GDM1 (cell line): Measurements from ENCODE around the gene CD207.
"Not testable (repeated sequence)": the region's sequence is repeated elsewhere in the genome, so short reads cannot be mapped to it uniquely, and the experiment has no call there.

ENCODE experiments used
- DNase-seq: peaks from one replicate; lab custom pipeline; 2025; lab: John Stamatoyannopoulos, UW

Gene CD207

DNA sequence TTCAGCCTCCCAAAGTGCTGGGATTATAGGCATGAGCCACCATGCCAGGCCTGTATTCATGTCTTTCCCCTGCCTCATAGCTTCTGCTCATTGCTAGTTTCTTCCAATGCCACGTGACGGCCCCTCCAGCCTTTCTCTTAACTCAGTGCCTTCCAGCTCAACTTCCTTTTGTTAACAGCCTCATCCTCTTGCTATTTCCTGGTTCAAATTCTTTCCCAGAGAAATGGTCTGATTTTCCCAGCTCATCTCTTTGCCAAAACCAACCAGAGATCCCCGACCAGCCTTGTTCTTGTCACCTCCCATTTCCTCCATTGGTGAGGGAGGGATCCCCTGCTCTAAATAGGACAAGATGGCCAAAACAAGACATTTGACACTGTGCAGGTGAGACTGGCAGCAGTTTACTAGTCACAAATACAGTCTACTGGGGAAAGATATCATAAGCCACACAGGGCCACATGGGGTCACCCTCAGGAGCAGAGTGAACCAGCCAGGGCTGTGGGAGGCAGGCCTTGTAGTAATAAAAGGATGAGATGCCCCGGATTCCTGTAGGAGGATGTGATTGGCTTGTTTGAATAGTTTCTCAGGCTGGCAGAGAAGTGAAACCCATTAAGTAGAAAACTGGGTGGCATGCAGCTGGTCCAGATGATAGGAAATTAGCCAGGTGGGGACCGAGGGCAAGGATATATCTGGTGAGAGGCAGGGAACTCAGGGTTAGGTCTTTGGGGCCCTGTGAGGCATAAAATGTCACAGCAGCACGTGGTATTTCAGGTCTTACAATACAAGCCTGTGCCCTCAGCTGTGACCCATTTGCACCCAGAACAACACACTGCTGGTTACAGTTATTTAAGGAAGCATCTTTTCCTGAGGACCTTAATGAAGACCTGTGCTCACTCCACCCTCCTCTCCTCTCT is 6.4 kb downstream of the CD207 start:
- DNase-seq, result no peak

DNA sequence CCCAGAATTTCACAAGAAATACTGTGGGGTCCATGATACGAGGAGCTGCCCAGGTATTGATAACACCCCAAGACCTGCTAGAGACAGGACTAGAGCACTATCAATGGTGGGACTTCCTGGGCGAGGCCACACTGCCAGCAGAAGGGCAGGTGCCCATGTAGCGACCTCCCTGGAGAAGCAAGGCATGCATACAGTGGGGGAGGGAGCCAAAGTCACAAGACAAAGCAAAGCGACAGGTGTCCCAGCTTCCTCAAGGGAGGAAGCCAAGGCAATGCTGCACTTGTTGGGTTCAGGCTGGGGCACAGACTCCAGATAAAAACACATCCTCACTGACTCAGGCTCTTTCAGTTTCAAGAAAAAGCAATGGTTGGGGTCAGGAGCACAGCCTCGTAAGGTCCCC is 7.5 kb downstream of the CD207 start:
- DNase-seq, result no peak

DNA sequence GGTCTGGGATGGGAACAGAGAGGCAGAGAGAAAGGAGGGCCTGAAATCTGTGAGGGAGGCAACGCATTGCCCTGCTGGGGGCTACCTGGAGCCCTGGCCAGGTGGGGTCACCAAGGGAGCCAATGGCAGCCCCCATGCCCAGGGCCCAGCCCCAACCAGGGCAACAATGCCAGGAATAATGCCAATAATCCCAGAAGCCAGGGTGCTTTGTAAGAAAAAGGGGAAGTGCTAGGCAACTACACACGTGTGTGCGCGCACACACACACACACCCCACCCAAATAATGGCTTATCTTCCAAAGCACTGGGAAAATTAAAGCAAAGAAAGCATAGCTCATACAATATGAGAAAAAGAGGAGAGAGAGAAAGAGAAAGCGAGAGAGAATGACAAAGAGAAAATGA is 8.2 kb downstream of the CD207 start:
- no peak for DNase-seq

DNA sequence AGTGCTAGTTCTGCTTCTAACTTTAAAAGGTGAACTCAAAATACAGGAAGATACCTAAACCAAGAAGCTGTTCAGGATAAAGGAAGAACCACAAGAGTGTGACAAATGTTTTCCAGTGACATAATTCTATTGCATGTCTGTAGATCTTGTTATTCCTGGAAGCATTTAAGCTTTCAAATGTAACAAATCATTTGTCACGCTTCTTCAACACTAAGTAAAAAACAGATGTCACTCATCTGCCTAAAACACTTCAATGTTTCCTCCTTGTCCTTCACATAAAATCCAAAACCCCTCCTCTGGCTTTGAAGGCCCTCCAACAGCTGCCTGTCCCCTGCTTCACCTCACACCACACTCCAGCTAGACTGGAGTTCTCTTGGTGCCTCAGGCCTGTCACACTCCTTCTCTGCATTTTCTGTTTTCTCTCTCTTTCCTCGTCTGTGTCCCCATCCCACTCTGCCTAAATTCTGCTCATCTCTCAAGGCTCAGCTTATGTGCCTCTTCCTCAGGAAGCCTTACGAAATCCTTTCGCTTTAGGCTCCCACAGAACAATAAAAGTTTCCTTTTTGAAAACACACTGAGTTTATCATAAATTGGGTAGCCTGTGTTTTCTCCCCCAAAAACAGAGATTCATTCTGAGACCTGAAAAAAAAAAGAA is 8.8 kb downstream of the CD207 start:
- peak; percentile 11 for DNase-seq

DNA sequence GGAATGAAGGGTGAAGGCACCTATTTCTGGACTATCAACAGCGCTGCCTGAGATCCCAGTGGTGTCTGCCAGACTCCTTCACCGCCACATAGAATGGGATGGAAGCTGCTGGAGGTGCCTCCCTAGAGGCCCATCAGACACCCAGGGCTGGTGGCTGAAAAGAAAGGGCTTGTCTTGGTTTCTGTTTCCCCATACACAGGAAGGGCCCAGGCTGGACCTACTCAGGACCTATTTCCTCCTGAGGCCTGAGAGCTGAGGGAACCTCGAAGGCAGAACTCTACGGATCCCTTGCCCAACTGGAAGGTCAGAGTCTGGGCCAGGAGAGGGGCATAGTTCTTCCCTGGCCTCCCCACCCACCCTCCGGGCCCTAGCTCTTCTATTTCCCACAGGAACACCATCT is 12.4 kb downstream of the CD207 start:
- DNase-seq, result no peak

DNA sequence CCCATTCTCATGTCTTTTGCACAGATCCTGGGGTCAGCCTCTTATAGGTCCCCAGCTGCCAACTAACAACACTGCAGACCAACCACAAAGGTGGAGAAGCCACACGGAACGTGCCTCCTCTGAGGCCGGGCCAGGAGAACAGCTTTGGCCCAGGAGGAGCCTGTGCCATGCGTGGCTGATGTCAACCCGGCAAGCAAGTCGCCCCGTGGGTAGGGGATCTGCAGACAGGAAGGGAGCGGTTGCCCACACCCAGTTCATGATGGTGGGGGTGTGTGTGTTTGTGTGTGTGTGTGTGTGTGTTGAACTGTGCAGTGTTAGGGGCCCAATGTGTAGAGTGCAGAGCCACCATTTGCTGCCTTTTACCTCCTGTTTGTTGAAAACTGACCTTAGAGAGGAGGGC is 12.8 kb downstream of the CD207 start:
- no peak for DNase-seq

DNA sequence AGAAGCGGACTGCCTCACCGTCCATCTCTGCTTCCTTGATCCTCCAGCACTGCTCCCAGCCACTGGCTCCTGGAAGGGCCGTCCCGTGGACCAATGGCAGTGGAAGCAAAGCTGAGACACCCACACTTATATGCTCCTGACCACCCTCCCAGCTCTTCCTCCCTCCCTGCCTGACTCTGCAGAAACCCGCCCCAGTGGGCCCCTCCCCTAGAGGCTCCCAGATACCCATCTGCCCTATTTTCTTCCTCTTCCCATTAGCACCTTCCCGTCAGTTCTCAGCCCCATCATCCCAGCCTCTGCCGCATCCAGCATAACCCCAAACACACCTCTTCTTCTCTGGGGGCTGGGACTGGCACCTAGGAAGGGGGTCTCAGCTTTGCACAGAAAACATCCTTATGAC is 15.1 kb downstream of the CD207 start, which contains the start of gene CLEC4F:
CLEC4F (minus strand) TSS at position 101 of the 400 bp plus-strand sequence; CDS start at position 25, 76 bp downstream.
- no peak for DNase-seq

DNA sequence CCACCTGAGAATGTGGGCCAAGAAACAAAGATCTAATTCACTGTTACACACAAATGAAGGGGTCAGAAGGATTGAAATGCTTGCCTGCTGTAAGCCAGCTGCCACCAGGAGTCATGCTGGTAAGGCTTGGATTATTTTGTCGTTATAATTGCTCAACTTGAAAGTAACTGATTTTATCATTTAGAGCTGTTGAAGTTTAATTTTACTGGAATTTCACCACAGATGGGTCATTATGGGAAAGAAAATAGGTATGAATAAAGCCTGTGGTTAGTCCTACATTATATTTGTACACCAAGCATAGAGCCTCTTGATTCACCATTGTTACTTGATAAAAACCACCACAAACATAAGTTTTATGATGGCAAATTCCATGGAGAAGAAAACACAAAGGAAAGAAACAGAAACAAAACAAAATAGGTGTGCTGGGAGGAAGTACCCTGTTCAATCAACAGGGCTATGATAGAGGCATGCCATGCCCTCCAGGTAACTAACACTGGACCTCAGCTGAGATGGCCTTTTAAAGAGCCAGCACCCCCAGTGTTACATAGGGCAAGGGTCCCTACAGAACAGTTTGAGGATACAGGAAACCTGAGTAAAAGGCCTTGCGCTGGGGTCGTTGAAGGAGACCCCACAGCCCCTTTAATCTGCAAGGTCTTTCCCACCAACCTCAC is 18.2 kb downstream of the CD207 start:
- no peak for DNase-seq

DNA sequence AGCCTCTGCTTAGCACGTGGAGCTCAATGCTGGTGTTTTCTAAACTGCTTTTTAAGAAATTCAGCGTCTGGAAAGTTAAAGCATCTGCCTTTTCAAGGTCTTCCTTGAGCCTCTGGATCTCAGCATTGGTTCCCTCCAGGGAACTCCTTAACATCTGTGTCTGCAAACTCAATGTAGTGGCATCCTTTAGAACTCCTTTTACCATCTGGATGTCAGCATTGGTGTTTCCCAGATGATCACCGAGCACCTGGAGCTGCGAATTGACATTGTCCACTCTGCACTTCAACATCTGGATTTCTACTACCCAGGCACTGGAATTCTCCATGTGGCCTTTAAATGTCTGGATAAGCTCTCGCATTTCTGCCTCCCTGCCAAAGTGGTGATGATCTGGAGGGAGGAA is 18.9 kb downstream of the CD207 start:
- DNase-seq, result no peak

DNA sequence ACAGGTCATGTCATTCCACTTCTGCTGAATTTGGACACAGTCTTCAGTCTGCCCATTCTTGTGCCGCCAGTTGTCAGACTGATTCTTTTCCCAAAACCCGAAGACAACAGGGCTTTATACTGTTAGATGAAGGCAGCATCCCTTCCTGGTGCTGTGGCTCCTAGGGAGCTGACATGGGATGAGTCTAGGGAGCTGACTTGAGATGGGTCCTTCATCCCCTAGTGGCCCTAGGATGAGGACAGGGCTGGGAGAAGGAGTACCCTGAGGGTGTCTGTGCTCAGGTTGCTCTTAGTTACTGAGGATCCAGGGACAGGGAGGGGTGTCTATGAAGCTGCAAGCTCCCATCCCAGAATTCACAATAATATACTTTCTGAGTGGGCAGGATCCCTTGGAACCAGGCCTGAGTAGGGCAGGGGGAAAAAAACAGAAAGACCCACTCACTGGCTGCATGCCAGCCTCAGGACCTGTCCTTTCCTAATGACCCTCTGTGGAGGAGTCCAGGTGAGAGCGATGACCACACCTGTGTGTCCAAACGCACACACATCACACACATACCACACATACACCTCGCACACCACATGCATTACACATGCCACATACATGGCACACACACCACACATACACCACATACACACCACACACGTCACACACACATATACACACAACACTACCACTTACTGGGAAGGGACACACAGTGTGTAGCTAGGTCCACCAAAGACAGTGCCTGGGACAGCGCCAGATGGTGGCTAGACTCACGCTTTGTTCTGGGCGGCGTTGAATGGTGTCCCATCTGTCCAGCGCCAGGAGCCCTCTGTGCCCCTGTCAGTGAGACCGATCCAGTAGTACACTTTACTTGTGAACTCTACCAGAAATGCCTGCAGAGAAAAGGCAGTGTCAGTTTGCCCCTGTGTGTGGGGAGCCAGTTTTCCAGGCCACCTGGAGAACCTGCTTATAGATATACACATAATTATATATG is 26.3 kb downstream of the CD207 start:
- no peak for DNase-seq

DNA sequence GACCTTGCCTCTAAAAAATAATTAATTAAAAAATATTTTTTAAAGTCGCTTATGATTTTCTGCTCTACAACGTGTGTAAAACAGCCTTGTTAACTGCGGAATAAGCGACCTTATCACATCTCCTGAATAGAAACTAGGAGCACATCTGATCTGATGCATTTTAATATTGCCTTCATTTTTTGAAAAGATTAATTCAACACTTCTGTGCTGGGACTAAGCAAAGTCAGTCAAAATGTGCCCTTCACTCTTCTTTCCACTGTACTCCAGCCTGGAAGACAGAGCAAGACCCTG is 27.8 kb downstream of the CD207 start:
- DNase-seq, result no peak

DNA sequence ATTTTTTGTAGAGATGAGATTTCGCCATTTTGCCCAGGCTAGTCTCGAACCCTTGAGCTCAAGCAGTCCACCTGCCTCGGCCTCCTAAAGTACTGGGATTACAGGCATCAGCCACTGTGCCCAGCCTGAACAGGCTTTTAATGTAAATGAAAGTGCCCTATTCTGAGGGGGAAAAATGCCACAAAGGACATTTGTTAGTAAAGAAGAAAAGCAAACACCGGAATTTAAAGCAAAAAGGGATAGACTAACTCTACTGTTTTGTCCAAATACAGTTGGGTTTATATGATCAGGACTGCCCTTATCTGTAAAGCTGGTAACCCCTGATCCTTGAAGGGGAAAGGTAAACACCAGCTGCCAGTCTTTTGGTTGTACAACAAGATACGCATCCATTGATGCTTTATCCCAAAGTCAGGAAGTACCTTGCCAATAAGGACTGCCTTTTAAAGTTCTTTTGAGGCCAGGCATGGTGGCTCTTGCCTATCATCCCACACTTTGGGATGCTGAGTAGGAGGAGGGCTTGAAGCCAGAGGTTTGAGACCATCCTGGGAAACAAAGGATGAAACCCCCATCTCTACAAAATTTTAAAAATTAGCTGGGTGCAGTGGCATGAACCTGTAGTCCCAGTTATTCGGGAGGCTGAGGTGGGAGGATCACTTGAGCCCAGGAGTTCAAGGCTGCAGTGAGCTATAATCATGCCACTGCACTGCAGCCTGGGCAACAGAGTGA is 28.4 kb downstream of the CD207 start:
- DNase-seq, result no peak

DNA sequence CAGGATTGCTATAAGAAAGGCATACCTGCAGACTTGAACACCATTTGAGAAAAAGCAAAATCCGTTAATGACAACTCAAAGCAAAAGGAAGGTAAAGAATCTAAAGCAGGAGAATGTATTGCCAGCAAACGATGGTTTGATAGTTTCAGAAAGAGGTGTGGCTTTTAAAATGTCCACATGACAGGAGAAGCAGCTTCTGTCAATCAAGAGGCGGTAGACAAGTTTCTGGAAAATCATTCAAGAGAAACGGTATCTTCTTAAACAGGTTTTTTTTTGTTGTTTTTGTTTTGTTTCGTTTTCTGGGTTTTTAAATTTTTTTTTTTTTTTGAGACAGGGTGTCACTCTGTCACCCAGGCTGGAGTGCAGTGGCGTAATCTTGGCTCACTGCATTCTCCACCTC is 29.0 kb downstream of the CD207 start:
- DNase-seq, result no peak

DNA sequence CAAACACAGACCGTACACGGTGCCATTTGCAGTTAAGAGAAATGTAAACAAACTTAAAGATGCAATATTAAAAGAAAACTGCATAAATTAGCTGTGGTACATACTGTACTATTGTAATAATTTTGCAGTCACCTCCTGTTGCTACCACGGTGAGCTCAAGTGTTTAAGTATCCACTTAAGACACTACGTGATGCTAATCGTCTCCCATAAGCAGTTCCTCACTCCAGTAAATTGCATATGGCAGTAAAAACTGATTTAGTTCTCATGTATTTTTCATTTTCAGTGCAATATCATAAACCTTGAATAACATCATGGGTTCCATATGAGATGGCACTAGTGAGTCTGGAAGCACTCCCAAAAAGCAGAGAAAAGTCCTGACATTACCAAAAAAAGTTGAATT is 29.6 kb downstream of the CD207 start:
- DNase-seq, result no peak

DNA sequence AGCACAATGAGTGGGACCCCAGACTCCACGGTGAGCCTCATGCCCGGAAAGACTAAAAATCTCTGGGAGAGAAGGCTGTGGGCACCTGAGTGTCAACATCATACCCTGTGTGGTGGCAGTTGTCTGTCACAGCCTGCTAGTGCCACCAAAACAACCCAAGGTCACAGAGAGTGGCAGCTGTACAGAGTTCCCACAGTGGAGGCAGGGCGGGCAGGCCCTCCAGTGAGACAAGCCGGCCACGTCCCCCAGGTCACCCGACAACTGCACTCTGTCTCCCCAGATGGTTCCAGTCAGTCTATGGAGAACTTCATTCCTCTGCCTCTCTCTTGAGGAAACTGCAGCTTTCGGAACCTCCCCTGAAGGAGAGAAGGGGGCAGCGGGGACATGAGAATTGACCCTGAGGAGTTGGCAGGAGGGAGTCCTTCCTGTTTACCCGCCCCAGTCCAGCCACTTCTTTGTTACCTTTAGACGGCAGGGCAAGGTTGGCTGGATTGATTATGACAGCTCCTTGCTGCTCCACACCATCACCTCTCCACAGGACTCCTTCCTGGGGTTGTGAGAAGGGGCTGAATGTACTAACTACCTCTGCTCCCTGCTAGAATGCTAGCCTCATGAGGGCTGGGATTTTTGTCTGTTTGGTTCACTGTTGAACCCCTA is 33.9 kb downstream of the CD207 start:
- no peak for DNase-seq

DNA sequence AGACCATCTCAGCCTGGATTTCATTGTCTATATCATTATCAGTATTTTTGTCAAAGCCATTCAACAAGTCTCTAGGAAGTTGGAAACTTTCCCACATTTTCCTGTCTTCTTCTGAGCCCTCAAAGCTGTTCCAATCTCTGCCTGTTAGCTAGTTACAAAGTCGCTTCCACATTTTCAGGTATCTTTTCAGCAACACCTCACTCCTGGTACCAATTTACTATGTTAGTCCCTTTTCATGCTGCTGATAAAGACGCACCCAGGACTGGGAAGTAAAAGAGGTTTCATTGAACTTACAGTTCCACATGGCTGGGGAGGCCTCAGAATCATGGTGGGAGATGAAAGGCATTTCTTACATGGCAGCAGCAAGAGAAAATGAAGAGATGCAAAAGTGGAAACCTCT is 35.9 kb downstream of the CD207 start:
- no peak for DNase-seq

DNA sequence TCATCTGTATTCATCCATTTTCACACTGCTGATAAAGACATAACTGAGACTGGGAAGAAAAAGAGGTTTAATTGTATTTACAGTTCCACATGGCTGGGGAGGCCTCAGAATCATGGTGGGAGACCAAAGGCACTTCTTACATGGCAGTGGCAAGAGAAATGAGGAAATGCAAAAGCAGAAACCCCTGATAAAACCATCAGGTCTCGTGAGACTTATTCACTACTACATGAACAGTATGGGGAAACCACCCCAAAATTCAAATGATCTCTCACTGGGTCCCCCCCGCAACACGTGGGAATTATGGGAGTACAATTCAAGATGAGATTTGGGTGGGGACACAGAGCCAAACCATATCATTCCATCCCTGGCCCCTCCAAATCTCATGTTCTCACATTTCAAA is 37.6 kb downstream of the CD207 start:
- not testable (repeated sequence) for DNase-seq

DNA sequence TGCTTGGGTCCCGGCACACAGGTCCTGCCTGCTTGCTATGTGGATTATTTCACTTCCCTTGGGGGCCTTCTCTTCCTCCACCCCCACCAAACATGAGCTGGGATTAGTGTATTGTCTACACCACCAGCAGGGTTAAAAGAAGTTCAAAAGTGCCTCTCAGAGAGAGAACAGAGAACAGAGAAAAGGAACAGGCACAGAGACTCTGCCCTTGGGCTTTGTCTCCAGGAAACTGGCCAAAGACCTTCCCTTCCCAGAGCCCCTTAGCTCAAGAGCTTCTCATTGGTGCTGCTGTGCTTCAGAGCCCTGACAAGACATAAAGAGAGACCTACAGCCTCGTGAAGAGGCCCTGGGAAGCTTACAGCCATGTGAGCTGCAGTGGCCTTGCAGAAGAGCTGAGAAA is 38.1 kb downstream of the CD207 start:
- no peak for DNase-seq

DNA sequence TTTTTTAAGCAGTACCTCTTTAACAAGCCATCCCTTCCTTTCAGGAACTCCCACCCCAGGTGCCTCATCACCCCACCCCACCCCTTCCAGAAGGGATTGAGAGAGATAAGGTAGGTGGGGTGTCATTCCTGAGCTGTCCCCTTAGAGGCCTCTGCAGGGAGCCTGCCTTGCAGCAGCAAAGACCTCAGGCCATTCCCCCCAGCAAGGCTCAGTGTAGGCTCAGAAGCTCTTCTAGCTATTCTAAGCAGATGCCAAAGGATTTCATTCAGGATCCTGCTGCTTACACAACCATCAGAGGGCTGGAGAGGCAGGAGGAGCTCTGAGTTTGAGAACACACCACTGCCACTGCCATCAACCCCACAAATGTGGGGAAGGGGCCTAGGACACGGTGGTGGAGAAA is 39.4 kb downstream of the CD207 start:
- DNase-seq, result no peak

DNA sequence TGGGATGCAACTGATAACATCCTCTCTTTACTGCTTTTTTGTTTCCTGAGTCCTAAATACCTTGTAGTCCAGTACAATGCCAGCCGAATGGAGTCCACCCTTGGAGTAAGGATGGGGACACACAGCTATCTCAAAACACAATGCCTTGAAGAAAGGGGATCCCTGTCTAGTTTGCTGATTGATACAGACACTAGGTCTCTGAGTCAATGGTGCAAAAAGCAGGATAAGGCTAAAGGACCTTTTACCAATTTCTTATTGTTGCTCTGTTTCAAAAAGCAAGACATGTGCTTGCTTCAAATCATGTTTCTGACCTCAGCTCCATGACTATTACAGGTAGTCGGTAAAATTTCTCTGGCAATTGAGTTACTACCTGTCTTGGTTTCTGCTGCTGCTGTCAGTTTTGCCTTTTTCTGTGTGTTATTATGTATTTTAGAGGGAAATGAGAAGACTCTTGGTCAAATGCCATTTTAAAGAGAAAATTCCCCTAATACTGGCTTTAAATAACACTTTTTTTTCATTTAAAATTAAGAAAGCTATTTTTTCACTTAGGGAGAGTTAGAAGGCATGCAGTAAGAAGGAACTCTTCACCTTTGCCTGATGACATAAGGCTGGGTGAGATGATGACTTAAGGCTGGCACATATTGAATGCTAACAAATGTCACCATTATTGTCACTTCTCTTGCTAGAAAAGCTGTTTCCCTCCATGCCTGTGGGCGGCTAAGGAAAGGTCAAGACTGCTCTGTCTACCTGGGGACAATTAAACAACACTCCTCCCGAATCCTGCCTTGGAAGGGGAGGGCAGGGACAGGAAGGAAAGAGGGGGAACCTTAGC is 40.2 kb downstream of the CD207 start:
- no peak for DNase-seq
